ENCODE results near the gene INSIG1. TPM values are rescaled to one million over a fixed set of nuclear protein-coding genes. Genes with fewer than 3 reads are reported as not detected.

Gene INSIG1
- total RNA-seq, 1 donor from 2014 or later = 21.8 TPM

DNA sequence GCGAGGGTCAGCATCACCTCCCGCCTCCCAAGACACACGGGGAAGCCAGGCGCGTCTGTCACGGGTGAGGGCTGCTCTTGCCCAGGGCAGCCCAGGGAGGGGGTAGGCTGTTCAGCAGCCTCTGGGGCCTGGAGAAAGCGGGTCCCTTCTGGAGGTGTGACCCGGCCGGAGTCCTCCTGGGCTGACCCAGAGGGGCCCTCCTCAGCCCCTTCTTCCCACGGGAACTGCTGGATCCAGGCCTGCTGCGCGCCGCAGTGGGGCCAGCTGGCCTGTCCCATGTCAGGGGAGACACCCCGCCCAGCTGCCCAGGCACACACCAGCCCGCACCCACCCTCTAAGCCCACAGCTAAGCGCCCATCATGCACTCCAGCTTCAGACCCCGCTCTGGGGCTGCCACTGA, 41.8 kb downstream of the INSIG1 start:
- peaks cover 12% of the 10 kb centered on the region for H3K27me3 Mint-ChIP-seq (ENCODE audit: unreplicated experiment)
- no peak overlapping the region for H3K27ac Mint-ChIP-seq (ENCODE audit: unreplicated experiment)
- H3K9me3 Mint-ChIP-seq (ENCODE audit: unreplicated experiment) = no peaks in the 10 kb centered on the region
- TF ChIP-seq, protein P1, sequence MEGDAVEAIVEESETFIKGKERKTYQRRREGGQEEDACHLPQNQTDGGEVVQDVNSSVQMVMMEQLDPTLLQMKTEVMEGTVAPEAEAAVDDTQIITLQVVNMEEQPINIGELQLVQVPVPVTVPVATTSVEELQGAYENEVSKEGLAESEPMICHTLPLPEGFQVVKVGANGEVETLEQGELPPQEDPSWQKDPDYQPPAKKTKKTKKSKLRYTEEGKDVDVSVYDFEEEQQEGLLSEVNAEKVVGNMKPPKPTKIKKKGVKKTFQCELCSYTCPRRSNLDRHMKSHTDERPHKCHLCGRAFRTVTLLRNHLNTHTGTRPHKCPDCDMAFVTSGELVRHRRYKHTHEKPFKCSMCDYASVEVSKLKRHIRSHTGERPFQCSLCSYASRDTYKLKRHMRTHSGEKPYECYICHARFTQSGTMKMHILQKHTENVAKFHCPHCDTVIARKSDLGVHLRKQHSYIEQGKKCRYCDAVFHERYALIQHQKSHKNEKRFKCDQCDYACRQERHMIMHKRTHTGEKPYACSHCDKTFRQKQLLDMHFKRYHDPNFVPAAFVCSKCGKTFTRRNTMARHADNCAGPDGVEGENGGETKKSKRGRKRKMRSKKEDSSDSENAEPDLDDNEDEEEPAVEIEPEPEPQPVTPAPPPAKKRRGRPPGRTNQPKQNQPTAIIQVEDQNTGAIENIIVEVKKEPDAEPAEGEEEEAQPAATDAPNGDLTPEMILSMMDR (IDR thresholded peaks at IDR 0.05) = no peak
- no peak overlapping the region for H3K4me3 Mint-ChIP-seq (ENCODE audit: unreplicated experiment)
- H3K36me3 Mint-ChIP-seq (ENCODE audit: unreplicated experiment) = no peaks in the 10 kb centered on the region
- DNase-seq (ENCODE audit: extremely low spot score, unreplicated experiment) = no peak
- no peaks in the 10 kb centered on the region for H3K4me1 Mint-ChIP-seq (ENCODE audit: unreplicated experiment)

DNA sequence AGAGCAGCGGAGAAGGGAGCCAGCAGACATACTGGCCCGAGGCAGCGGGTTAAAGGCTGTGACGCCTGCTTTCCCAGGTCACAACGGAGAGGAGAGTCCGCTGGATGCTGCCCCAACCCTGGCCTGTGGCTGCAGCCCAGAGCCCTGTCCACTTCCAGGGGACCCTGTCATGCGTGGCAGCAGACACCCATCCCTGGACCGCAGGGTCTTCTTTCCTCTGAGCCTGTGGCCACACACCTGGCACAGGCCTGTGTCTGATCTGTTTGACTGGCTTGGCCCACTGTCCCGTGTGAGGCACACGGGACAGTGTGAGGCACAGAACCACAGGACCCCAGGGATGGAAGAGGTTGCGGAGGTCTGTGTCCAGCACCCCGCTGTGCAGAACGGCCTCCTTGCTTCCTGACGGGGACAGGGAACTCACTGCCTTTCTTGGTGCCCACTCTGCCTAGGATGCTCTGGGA, 42.4 kb downstream of the INSIG1 start:
- no peaks in the 10 kb centered on the region for H3K9me3 Mint-ChIP-seq (ENCODE audit: unreplicated experiment)
- peaks cover 12% of the 10 kb centered on the region for H3K27me3 Mint-ChIP-seq (ENCODE audit: unreplicated experiment)
- TF ChIP-seq, protein P1 (IDR thresholded peaks at IDR 0.05) = no peak
- peaks cover 2% of the 10 kb centered on the region for H3K4me1 Mint-ChIP-seq (ENCODE audit: unreplicated experiment)
- no peak for DNase-seq (ENCODE audit: extremely low spot score, unreplicated experiment)
- no peak overlapping the region for H3K4me3 Mint-ChIP-seq (ENCODE audit: unreplicated experiment)
- H3K36me3 Mint-ChIP-seq (ENCODE audit: unreplicated experiment) = no peaks in the 10 kb centered on the region
- H3K27ac Mint-ChIP-seq (ENCODE audit: unreplicated experiment) = no peak overlapping the region

DNA sequence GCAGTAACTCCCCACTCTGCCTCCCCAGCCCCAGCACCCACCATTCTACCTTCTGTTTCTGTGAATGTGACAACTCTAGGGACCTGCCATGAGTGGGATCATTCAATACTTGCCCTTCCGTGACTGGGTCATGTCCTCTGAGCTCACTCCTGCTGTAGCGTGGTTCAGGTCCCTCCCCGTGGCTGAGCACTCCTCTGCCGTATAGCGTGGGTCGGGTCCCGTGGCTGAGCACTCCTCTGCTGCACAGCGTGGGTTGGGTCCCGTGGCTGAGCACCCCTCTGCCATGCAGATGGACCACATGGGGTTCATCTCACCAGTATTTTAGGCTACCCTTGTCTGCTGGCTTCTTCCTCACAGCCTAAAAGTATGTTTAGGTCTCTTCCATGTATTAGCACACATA, 43.0 kb downstream of the INSIG1 start:
- peaks cover 12% of the 10 kb centered on the region for H3K27me3 Mint-ChIP-seq (ENCODE audit: unreplicated experiment)
- no peaks in the 10 kb centered on the region for H3K9me3 Mint-ChIP-seq (ENCODE audit: unreplicated experiment)
- H3K4me1 Mint-ChIP-seq (ENCODE audit: unreplicated experiment) = peaks cover 4% of the 10 kb centered on the region
- no peak for DNase-seq (ENCODE audit: extremely low spot score, unreplicated experiment)
- H3K27ac Mint-ChIP-seq (ENCODE audit: unreplicated experiment) = no peak overlapping the region
- no peaks in the 10 kb centered on the region for H3K36me3 Mint-ChIP-seq (ENCODE audit: unreplicated experiment)
- H3K4me3 Mint-ChIP-seq (ENCODE audit: unreplicated experiment) = no peak overlapping the region
- TF ChIP-seq, protein P1 (IDR thresholded peaks at IDR 0.05) = no peak

- no peak overlapping the region for H3K4me3 Mint-ChIP-seq (ENCODE audit: unreplicated experiment)
- H3K36me3 Mint-ChIP-seq (ENCODE audit: unreplicated experiment) = no peaks in the 10 kb centered on the region
- no peaks in the 10 kb centered on the region for H3K9me3 Mint-ChIP-seq (ENCODE audit: unreplicated experiment)
- DNase-seq (ENCODE audit: extremely low spot score, unreplicated experiment) = no peak
- H3K27me3 Mint-ChIP-seq (ENCODE audit: unreplicated experiment) = peaks cover 12% of the 10 kb centered on the region
- TF ChIP-seq, protein P1 (IDR thresholded peaks at IDR 0.05) = no peak
- peaks cover 4% of the 10 kb centered on the region for H3K4me1 Mint-ChIP-seq (ENCODE audit: unreplicated experiment)
- no peak overlapping the region for H3K27ac Mint-ChIP-seq (ENCODE audit: unreplicated experiment)
Observed at GRCh38 chr7:155341463-155341983, 43.8 kb downstream of the INSIG1 start.

DNA sequence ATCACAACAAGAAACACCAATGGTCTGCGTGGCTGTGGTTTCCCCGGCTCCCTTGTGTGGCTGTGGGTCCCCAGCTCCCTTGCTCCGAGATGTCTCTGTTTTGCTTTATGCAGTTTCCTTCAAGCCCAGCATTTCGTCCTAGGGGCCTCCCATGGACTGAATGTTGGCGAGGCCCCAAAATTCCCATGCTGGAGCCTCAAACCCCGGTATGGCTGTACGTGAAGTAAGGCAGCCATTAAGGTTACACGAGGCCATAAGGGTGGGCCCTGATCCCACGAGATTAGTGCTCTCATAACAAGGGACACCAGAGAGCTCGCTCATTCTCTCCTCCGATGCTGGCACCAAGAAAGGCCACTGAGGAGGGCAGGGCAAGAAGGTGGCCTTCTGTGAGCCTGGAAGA, 44.6 kb downstream of the INSIG1 start:
- Mint-ChIP-seq H3K27ac (ENCODE audit: unreplicated experiment) (no peak overlapping the region), H3K36me3 (ENCODE audit: unreplicated experiment) (no peaks in the 10 kb centered on the region), H3K9me3 (ENCODE audit: unreplicated experiment) (no peaks in the 10 kb centered on the region), H3K27me3 (ENCODE audit: unreplicated experiment) (peaks cover 12% of the 10 kb centered on the region), H3K4me1 (ENCODE audit: unreplicated experiment) (peaks cover 4% of the 10 kb centered on the region), H3K4me3 (ENCODE audit: unreplicated experiment) (no peak overlapping the region)
- TF ChIP-seq, protein P1 (IDR thresholded peaks at IDR 0.05) = no peak
- no peak for DNase-seq (ENCODE audit: extremely low spot score, unreplicated experiment)
